ENCODE results near the gene IFNA10. TPM values are rescaled to one million over a fixed set of nuclear protein-coding genes. Genes with fewer than 3 reads are reported as not detected.
"Not testable (repeated sequence)": the region's sequence is repeated elsewhere in the genome, so short reads cannot be mapped to it uniquely, and the experiment has no call there.

The IFNA10 gene
- total RNA-seq, 1 experiment from 2014 or later: not detected

DNA sequence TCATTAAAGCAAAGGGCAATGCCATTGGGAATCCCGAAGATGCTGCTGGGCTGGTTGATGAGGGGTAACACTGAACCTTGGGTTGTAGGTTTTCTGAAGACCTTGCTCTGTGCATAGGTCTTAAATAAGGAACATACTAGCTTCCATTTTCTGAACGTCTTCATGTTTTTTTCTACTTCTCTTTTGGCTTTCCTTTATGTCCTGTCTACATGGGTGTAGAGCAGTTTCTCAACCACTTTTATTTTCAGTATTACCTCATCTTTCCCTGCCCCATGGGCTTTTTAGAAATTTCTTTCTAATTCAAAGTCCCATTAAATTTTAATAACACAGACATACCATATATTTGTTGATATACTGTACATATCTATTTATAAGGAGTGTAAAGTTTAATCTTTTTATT is 33.0 kb upstream of the IFNA10 start, which contains the start of gene IFNA14:
Gene IFNA14, minus strand, starts transcription at position 95 of the 400 bp plus-strand sequence. Its CDS starts 70 bp downstream, at position 25.
- no peak within 1 kb of the TSS for H4K91ac ChIP-seq (ENCODE audit: insufficient read length, low read depth, low read length)
- no peaks in the 10 kb centered on the region for H3K79me1 ChIP-seq (ENCODE audit: insufficient read depth, low read depth, low read length, poor library complexity, severe bottlenecking)
- H2BK12ac ChIP-seq (ENCODE audit: insufficient read length, low read depth, low read length): no peak within 1 kb of the TSS
- H2BK120ac ChIP-seq (ENCODE audit: low read depth, low read length, poor library complexity, severe bottlenecking): no peak within 1 kb of the TSS
- Mint-ChIP-seq H3K4me1 (no peaks in the 10 kb centered on the region; a peak in 1 of 4 replicates), H3K27me3 (ENCODE audit: low read depth) (peaks cover 33% of the 10 kb centered on the region), H3K9me3 (no peaks in the 10 kb centered on the region), H3K4me3 (no peak within 1 kb of the TSS), H3K36me3 (ENCODE audit: insufficient read depth in 1 of 3, low read depth in 3 of 3) (no peaks in the 10 kb centered on the region), H3K27ac (no peak within 1 kb of the TSS)
- no peak within 1 kb of the TSS for H2BK5ac ChIP-seq (ENCODE audit: insufficient read length, low read length)
- TF ChIP-seq, protein P1, sequence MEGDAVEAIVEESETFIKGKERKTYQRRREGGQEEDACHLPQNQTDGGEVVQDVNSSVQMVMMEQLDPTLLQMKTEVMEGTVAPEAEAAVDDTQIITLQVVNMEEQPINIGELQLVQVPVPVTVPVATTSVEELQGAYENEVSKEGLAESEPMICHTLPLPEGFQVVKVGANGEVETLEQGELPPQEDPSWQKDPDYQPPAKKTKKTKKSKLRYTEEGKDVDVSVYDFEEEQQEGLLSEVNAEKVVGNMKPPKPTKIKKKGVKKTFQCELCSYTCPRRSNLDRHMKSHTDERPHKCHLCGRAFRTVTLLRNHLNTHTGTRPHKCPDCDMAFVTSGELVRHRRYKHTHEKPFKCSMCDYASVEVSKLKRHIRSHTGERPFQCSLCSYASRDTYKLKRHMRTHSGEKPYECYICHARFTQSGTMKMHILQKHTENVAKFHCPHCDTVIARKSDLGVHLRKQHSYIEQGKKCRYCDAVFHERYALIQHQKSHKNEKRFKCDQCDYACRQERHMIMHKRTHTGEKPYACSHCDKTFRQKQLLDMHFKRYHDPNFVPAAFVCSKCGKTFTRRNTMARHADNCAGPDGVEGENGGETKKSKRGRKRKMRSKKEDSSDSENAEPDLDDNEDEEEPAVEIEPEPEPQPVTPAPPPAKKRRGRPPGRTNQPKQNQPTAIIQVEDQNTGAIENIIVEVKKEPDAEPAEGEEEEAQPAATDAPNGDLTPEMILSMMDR (conservative IDR thresholded peaks at IDR 0.05): no peak
- no peak within 1 kb of the TSS for H3K56ac ChIP-seq (ENCODE audit: insufficient read length, low read depth, low read length)
- no peaks in the 10 kb centered on the region for H3K27me3 ChIP-seq (ENCODE audit: insufficient read depth, low read length)
- H3T11ph ChIP-seq (ENCODE audit: low read length): no peak within 1 kb of the TSS
- no peak within 1 kb of the TSS for H4K5ac ChIP-seq (ENCODE audit: insufficient read length, low read depth, low read length)
- no peak within 1 kb of the TSS for H3K18ac ChIP-seq (ENCODE audit: insufficient read length, low read depth, low read length)
- no peaks in the 10 kb centered on the region for H3K23me2 ChIP-seq (ENCODE audit: insufficient read length, low read depth, low read length, poor library complexity, severe bottlenecking)
- no peaks in the 10 kb centered on the region for H4K20me1 ChIP-seq (ENCODE audit: control insufficient read depth, insufficient read depth, insufficient read length)
- H3K4ac ChIP-seq (ENCODE audit: low read depth, low read length): no peak within 1 kb of the TSS
- no peaks in the 10 kb centered on the region for H3K4me1 ChIP-seq (ENCODE audit: insufficient read depth, low read length)
- no peaks in the 10 kb centered on the region for H3K79me2 ChIP-seq (ENCODE audit: insufficient read depth, low read length)
- no peak within 1 kb of the TSS for H4K8ac ChIP-seq (replicated peaks; ENCODE audit: insufficient read length, low read depth, low read length)
- H3K23ac ChIP-seq (ENCODE audit: insufficient read length, low read depth, low read length): no peak within 1 kb of the TSS
- no peaks in the 10 kb centered on the region for H3K9me3 ChIP-seq (ENCODE audit: control insufficient read depth, low read depth, low read length)
- H3K14ac ChIP-seq (ENCODE audit: insufficient read depth, low read length): no peak within 1 kb of the TSS
- H3K4me2 ChIP-seq (ENCODE audit: insufficient read depth, insufficient read length, low read length): no peak within 1 kb of the TSS
- no CpG with 5 or more reads among the region's 2 CpGs for WGBS (ENCODE audit: extremely low coverage, insufficient read length, low lambda C conversion rate)
- no peak within 1 kb of the TSS for H2AK5ac ChIP-seq (ENCODE audit: insufficient read length, low read length)
- H3K9ac ChIP-seq (ENCODE audit: extremely low read depth, insufficient read length, low read length): no peak within 1 kb of the TSS
- no peak within 1 kb of the TSS for H3K27ac ChIP-seq (ENCODE audit: insufficient read length, low read depth, low read length)
- H2BK20ac ChIP-seq (ENCODE audit: low read depth, low read length, poor library complexity, severe bottlenecking): no peak within 1 kb of the TSS
- H2BK15ac ChIP-seq (ENCODE audit: low read depth, low read length): no peak within 1 kb of the TSS
- no peak within 1 kb of the TSS for H2AFZ ChIP-seq (ENCODE audit: low read length)
- DNase-seq: no peak

DNA sequence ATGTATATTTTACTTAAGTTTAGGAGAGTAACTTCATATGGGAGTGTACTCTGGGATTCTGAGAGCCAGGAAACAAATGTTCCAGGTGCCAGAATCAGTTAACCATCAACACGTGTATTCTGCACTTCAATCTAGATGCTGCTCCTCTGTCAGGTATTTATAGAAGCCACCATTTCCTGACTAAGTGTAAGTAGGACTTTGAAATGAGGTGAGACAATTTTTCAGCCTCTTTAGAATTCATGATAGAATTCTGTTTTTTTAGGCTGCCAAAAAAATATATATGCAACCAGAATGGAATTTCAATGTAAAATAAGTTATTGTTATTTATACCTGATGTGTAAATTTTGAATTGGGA is 29.4 kb upstream of the IFNA10 start:
- not testable (repeated sequence) for H3K27me3 ChIP-seq (ENCODE audit: insufficient read depth, low read length); H3K27ac Mint-ChIP-seq; H3K4me1 ChIP-seq (ENCODE audit: insufficient read depth, low read length); H3K4me1 Mint-ChIP-seq; H4K20me1 ChIP-seq (ENCODE audit: control insufficient read depth, insufficient read depth, insufficient read length); H2AFZ ChIP-seq (ENCODE audit: low read length); H3K9ac ChIP-seq (ENCODE audit: extremely low read depth, insufficient read length, low read length); H4K8ac ChIP-seq (replicated peaks; ENCODE audit: insufficient read length, low read depth, low read length); H2BK120ac ChIP-seq (ENCODE audit: low read depth, low read length, poor library complexity, severe bottlenecking); H3K23ac ChIP-seq (ENCODE audit: insufficient read length, low read depth, low read length); H2BK12ac ChIP-seq (ENCODE audit: insufficient read length, low read depth, low read length); H3K9me3 Mint-ChIP-seq; H2BK20ac ChIP-seq (ENCODE audit: low read depth, low read length, poor library complexity, severe bottlenecking); H2BK15ac ChIP-seq (ENCODE audit: low read depth, low read length); H3K23me2 ChIP-seq (ENCODE audit: insufficient read length, low read depth, low read length, poor library complexity, severe bottlenecking); H3K9me3 ChIP-seq (ENCODE audit: control insufficient read depth, low read depth, low read length); H4K91ac ChIP-seq (ENCODE audit: insufficient read length, low read depth, low read length); H3K79me1 ChIP-seq (ENCODE audit: insufficient read depth, low read depth, low read length, poor library complexity, severe bottlenecking); H4K5ac ChIP-seq (ENCODE audit: insufficient read length, low read depth, low read length); H3K4me2 ChIP-seq (ENCODE audit: insufficient read depth, insufficient read length, low read length); H3K4me3 Mint-ChIP-seq; H2AK5ac ChIP-seq (ENCODE audit: insufficient read length, low read length); H3K79me2 ChIP-seq (ENCODE audit: insufficient read depth, low read length); H3T11ph ChIP-seq (ENCODE audit: low read length); H3K56ac ChIP-seq (ENCODE audit: insufficient read length, low read depth, low read length); H3K14ac ChIP-seq (ENCODE audit: insufficient read depth, low read length); H2BK5ac ChIP-seq (ENCODE audit: insufficient read length, low read length); H3K36me3 Mint-ChIP-seq (ENCODE audit: insufficient read depth in 1 of 3, low read depth in 3 of 3); H3K27ac ChIP-seq (ENCODE audit: insufficient read length, low read depth, low read length); DNase-seq; H3K4ac ChIP-seq (ENCODE audit: low read depth, low read length); H3K18ac ChIP-seq (ENCODE audit: insufficient read length, low read depth, low read length)
- H3K27me3 Mint-ChIP-seq (ENCODE audit: low read depth): peaks cover 24% of the 10 kb centered on the region
- no CpG with 5 or more reads among the region's 1 CpG for WGBS (ENCODE audit: extremely low coverage, insufficient read length, low lambda C conversion rate)
